Loucy (cell line): ENCODE measurements around the gene TMEM273.

Source experiments
- EZH2phosphoT487 ChIP-seq: fragments of 200-600 bp; IDR thresholded peaks from 2 replicates; pipeline ENCODE4 v1.6.1; 2018; ENCODE audit warnings: antibody characterized with exemption, mild to moderate bottlenecking, moderate library complexity, borderline replicate concordance
- TF ChIP-seq, protein P1 (sequence below): fragments of 200-600 bp; sonication (generic); conservative IDR thresholded peaks from 2 replicates; pipeline ENCODE4 v1.5.1; 2014; ENCODE audit warnings: mild to moderate bottlenecking, antibody characterized with exemption, low read length

DNA sequence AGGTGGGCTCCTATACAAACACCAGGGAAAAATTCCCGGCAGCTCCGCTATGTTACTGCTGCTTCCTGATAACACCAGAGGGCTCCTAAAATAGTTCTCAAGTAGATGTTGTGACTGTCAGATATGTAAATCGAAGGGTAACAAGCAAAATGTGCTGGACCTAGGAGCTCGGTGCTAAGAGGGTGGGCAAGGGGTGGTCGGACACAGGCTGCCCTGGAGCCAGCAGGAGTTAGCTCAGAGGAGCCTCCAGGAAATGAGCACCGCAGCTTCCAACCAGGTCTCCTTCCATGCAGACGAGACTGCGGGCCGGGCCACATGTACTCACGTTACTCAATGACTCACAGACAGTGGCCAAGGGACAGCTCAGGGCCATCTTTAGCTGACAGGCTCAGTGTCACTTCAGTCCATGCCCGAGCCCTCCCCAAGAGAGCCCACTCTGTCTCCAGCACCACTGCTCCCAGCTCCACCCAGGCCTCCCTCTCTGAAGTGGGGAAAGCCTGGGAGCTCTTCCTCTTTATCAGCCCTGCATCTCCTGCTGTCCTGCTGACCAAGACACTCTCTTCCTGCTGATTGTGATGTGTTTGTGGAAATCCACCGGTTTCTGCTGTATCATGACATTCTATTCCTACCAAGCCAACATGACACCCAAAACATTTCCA is 37.2 kb upstream of the TMEM273 start:
- TF ChIP-seq, protein P1, sequence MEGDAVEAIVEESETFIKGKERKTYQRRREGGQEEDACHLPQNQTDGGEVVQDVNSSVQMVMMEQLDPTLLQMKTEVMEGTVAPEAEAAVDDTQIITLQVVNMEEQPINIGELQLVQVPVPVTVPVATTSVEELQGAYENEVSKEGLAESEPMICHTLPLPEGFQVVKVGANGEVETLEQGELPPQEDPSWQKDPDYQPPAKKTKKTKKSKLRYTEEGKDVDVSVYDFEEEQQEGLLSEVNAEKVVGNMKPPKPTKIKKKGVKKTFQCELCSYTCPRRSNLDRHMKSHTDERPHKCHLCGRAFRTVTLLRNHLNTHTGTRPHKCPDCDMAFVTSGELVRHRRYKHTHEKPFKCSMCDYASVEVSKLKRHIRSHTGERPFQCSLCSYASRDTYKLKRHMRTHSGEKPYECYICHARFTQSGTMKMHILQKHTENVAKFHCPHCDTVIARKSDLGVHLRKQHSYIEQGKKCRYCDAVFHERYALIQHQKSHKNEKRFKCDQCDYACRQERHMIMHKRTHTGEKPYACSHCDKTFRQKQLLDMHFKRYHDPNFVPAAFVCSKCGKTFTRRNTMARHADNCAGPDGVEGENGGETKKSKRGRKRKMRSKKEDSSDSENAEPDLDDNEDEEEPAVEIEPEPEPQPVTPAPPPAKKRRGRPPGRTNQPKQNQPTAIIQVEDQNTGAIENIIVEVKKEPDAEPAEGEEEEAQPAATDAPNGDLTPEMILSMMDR, result no peak
- no peak for TF ChIP-seq EZH2phosphoT487
